ENCODE data around the gene MAP1LC3B2.

MAP1LC3B2 gene

DNA sequence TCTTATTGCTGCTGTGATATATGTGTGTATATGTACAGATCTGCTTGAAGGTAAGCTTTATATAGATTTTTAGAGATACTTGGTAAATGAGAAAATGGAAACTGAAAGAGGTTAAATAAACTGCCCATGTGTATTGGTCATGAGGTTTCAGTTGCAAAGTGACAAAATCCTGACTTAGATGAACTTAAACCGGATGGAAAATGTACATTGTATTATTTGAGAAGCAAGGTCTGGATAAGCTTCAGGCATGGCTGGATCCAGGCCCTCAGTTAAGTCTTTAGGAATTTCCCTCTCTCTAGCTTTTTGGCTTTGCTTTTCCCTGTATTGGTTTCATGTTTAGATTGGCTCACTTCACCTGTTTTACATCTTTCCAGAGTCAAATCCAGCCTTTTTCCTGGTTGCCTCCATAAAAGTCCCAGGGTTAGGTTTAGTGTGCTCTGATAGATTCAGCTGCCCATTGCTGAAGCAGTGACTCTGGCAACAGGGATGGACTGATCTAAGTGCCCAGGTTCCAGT lies 21.0 kb upstream of the MAP1LC3B2 start:
- DNase-seq: no peak

DNA sequence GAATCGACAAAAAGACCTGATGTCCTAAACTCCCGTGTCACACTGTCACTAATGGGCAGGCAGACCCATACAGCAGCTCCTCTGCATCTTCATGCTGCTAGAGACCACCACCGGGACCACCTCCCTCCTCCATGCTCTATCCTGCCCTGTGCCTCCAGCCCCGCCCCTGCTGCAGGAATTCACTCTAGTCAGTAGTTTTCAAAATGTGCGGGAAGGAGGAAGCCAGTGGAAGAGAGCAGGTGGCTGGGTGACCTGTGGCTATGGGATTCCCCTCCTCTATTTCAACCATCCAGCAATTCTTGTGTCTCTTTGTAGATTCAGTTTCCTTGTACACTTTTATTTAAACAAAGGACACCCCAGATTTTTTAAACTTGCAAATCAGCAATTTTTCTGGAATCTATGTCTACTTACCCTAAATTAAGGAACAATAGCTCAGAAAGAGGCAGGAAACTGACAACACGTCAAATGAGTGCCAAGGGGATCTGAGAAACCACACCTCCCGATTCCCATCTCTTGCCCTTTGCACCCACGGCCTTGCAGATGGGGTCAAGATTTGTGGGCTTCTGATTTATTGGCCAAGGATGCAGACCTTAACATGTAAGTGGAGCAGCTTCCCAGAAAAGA lies 20.4 kb upstream of the MAP1LC3B2 start:
- DNase-seq: no peak

- no peak for DNase-seq
Observed at GRCh38 chr12:116539361-116539771, 19.8 kb upstream of the MAP1LC3B2 start.

GRCh38 chr12:116539905-116540482 lies 19.2 kb upstream of the MAP1LC3B2 start:
- no peak for DNase-seq

- no peak for DNase-seq
Observed at GRCh38 chr12:116540622-116541152, 18.5 kb upstream of the MAP1LC3B2 start.

DNA sequence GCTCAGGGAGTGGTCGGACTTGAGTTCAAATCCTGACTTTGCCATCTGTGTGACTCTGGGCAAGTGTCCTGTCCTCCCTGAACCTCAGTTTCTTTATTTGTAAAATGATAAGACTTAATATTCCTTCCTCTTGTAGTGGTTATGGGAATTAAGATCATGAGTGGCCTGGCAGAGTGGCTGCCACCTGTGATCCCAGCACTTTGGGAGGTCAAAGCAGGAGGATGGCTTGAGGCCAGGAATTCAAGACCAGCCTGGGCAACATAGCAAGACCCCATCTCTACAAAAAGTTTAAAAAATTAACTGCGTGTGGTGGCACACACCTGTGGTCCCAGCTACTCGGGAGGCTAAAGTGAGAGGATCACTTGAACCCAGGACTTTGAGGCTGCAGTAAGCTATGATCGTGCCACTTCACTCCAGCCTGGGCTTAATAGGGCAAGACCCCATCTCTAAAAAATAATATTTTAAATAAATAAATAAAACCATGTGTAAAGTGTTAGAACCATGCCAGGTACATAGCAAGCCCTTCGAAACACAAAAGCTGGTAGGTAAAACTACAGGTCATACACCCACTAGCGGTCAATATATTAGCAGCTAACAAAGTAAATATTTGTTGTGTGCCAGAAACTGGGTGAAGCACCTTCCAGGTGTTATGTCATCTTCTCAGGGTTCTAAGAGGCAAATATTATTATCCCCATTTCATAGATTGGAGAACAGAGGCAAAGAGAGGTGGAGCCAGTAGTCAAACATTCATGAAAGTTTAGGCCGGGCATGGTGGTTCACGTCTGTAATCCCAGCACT lies 17.4 kb upstream of the MAP1LC3B2 start:
- no peak for DNase-seq

DNA sequence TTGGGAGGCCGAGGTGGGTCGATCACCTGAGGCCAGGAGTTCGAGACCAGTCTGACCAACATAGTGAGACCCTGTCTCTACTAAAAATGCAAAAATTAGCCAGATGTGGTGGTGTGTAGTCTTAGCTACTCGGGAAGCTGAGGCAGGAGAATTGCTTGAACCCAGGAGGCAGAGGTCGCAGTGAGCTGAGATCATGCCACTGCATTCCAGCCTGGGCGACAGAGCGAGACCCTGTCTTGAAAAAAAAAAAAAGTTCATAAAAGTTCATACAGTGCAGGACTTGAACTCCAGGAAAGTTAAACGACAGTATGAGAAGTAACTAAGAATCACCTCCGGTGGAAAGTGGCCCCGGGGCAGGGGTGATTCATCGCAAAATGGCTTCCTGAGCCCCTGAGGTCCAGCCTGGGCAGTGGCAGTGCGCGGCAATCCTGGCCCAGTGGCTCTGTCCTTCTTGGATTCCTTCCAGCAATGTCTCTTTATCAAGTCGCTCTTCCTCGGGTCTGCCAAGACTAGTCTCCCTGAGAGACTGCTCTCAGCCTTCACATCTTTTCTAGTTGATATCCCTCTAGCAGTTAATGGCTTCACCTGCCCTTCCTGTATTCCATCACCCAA lies 16.7 kb upstream of the MAP1LC3B2 start:
- DNase-seq: no peak

DNA sequence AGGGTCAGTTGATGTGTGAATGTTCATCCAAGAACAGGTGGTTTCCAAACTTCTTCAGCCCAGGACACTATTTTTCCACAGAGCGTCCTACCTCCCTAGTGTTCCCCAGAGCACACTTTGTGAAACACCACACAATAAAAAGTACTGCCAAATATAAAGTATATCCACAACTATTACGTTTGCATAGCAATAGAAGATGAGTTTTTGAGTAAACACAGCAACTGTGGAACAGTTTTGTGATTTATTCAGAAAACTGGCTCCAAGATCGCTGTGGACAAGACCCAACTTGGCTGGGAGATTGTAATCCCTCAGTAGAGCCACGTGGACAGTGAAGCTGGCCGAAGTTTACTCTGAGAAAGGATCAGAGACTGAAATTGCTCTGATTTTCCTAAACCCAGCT lies 14.5 kb upstream of the MAP1LC3B2 start:
- no peak for DNase-seq

- DNase-seq: no peak
Observed at GRCh38 chr12:116545144-116545543, 14.0 kb upstream of the MAP1LC3B2 start.

GRCh38 chr12:116545936-116546335 lies 13.2 kb upstream of the MAP1LC3B2 start:
- DNase-seq: no peak

- no peak for DNase-seq
Observed at GRCh38 chr12:116547955-116548501, 11.2 kb upstream of the MAP1LC3B2 start.

DNA sequence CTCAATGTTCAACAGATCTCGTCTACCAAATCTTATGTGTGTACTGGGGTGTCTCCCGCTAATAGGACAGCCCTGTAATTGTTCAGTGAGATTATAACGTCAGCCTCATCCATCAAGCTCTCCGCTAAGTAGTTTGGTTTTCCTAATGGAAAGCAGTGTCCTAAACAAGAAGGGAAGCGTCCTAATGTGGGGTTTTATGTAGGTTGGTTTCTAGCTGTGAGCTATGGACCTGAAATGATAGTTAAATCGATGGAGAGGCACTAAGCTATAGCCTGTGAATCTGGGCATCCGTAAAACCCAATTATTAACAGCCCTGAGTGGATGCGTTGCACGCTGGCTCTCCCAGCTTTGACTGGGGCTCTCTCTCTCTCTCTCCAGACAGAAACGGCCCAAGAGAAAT lies 9.2 kb upstream of the MAP1LC3B2 start:
- DNase-seq: no peak

DNA sequence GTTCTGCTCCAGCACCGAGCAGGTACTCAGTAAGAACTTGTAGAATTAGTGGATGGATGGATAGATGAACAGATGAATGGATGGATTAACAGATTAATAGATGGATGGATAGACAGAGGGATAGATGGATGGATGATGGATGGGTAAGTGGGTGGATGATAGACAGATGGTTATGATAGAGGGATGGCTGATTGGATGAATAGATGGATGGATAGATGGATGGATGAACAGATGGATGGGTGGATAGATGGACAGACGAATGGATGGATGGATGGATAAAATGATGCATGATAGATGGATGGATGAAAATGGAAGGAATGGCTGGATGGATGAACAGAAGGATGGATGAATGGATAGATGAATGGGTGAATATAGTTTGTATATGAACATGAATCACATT lies 8.0 kb upstream of the MAP1LC3B2 start:
- no peak for DNase-seq

DNA sequence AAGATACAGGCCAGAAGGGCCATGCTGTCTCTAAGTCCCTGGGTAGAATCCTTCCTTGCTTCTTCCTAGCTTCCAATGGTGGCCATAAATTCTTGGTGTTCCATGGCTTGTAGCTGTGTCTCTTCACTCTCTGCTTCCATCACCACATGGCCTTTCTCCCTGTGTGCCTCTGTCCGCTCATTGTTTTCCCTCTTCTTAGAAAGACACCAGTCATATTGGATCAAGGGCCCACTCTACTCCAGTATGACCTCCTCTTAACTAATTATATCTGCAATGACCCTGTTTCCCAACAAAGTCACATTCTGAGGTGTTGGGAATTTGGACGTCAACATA lies 7.6 kb upstream of the MAP1LC3B2 start:
- DNase-seq: no peak

- DNase-seq: no peak
Observed at GRCh38 chr12:116551952-116552772, 7.0 kb upstream of the MAP1LC3B2 start.

DNA sequence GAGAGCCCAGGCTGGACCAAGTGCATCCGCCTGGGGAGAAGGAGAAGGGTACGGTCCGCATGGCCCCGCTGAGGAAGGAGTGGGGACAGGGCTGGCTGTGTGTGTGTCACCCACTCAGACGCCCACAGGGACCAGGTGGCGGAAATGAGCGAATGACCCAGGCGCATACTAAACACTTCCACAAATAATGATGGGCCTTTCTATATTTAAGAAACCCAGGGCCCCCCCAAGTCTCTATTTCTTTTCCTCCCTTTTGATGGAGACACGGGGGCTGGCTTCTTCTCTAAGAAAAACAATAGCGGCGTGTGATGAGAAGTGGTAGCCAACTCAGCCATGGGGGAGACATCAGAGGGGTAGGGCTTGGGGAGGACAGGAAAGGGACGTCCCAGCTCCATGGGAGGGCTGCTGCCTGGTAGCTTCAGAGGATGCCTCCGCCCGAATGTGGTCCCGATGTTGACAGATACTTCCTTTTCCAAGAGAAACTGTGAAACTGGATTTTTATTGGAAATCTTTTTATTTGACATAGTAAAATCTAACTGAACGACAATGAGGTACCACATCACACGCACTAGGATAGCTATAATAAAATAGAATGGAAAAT lies 6.3 kb upstream of the MAP1LC3B2 start:
- no peak for DNase-seq

GRCh38 chr12:116556356-116556952 lies 2.7 kb upstream of the MAP1LC3B2 start:
- DNase-seq: no peak

DNA sequence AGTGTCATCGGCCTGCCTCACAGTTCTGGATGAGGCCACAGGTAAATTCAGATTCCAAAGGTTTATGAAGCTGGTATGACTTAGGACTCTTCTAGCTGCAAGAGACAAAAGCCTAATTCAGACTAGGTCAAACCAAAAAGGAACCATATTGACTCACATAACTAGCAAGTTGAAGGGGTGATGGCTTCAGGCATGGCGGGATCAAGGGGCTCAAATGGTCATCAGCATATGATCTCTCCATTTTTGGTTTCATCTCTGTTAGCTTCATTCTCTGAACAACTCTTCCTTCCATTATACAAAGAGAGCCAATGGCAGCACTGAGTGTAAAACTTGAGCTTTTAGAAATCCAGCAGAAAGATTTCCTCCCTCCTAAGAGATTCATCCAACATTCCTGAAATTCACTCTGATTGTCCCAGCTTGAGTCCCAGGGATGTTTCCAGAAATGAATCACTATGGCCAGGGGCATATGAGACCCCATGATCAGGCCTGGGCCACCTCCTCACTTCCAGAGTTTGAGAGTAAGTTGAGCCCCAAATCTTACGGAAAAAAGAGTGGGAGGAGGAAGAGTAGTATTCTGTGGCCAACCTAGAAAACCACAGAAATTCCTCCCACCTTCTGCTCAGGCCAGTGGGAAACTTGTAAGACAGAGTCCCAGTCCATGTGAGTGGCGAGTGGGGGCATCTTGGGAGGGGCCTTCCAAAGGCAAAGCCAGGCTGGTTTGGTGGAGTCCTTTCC lies 2.0 kb upstream of the MAP1LC3B2 start:
- no peak for DNase-seq

GRCh38 chr12:116558280-116559161 lies 660 bp upstream of the MAP1LC3B2 start:
- no peak for DNase-seq
